Midbrain (tissue), 1 donor: Measurements from ENCODE around the gene GBX2.

Experiments used
- DNase-seq: peaks from one replicate; lab custom pipeline; 2025; lab: John Stamatoyannopoulos, UW

GBX2 gene

GRCh38 chr2:236167297-236168109, 683 bp downstream of the GBX2 start:
- no peak for DNase-seq

GRCh38 chr2:236166796-236167296, 1.3 kb downstream of the GBX2 start:
- DNase-seq, result no peak

- no peak for DNase-seq
Observed at GRCh38 chr2:236165842-236166795, 2.1 kb downstream of the GBX2 start.

DNA sequence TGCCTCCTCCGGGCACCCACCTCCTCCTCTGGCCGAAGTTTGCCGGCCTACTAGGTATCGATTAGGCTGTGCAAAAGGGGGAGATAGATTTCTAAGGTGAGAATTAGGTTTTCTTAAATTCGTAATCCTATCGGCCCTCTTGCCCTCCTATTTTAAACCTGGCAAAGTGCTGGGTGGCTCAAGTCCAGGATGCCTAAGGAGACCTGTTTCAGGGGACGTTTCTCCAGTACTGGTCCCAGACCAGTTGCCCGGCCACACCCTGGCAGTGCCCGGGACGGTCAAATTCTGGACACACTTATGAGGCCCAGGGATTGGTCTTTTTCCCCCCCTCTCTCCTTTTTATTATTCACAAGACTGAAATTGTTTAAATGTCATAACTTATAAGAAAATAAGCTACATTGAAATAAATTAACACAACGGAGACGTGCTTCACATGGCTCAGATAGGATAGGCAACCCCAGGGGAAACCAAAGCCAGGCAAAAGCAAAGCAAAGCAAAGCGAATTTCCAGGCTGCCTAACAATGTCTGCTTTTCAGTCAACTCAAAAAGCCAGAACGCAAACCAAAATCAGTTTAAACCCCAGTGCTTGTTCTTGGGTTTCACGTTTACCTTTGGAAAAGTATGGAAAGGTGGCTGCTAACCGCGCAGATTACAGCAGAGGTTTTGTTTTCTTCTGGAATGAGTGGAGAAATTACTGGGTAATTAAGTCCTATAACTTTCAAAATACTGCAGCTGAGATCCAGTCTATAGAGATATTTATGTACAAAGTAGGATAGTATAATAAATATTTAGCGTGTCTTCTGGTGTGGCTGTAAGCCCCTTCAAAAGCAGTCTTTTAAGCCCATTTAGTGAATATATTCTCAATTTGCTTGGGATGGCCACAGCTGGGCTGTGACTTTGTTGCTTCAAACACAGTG, 3.0 kb downstream of the GBX2 start:
- DNase-seq, result no peak

DNA sequence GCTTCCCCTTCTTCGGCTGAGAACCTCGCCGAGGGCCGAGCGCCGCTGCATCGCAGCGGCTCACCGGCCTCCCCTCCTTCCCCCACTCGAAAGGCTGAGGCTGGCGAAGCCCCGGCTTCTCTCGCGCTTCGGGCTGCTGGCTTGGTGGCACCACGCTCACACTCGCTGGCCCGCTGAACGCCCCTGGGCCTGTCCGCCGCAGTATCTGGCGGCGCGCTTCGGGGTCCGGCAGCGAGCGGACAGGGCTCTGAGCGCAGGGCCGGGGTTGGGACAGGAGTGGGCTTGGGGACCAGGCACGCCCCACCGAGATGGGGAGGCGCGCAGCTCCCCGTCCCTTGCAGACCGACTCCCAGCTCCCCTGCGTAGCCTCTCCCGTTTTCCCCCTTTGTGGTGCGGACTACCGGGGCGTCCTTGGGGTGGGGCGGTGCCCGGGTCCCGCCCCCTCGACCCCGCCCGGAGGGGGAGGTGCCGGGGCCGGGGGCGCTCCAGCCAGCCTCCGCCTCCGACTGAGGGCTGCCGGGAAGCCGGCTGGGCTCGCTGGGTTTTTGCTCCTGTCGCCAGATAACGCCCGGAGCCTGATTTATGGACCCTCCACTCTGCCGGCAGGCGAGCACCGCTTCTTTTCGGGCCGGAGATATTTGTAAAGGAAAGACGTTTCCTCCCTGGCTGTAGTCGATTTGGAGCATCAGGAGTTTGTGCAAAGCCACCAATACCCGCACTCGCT, 3.8 kb downstream of the GBX2 start:
- no peak for DNase-seq

DNA sequence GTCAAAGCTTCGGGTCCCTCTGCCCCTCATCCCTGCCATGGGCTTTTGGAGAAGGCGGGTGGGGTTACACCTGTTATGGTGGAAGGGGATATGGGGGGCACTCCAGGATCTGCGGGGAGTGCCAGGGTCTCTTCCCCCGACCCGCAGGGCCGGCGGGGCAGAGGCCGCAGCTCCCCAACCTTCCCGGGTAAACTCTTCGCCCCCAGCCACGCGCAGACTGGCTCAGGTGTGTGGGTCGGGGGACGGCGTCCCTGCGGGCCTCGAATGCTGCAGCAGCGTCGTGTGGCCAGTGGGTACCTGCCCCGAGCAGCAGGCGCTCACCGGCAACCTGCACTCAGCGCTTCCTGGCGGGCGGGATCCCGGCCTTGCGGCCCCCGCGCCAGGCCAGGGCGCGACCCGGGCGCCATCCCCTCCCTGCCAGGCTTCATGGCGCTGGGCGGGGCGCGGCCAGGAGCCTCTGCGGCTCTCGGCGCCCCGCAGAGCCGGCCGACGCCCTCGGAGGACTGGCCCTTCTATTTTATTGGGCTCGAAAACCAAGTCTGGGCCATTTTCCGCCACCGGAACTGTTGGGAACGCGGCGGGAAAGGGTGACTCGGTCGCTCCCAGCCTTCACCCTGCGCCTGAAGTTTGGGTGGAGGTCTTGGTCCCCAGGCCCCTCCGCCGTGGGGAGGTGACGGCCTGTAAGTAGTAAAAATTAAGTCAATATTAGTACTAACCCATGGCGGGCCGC, 4.5 kb downstream of the GBX2 start:
- no peak for DNase-seq

DNA sequence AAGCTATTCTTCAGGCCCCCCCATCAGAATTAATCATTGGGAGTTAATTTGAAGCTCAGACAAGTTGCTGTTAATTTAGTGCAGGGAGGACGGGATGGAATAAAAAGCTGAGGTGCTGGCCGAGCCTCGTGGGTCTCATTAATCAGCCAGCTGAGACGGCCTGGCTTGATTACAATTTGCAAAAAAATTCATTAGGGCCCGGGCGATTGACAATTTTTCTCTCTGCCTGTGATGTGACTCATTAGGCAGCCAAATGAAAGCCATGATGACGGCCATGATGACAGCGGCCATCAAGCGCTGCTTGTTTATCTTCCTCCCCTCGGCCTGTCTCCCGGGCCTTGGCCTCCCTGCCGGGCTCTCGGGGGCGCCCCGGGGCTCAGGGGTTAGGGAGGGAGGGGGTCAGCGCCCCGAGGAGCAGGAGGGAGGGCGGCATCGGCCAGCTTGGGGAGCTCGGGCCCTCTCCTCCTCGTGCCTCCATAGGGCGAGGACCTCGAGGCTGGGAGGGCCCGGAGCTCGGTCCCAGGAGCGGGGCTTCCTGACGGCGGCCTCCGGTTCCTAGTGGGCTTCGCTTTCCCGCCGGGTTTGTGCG, 5.2 kb downstream of the GBX2 start:
- no peak for DNase-seq

DNA sequence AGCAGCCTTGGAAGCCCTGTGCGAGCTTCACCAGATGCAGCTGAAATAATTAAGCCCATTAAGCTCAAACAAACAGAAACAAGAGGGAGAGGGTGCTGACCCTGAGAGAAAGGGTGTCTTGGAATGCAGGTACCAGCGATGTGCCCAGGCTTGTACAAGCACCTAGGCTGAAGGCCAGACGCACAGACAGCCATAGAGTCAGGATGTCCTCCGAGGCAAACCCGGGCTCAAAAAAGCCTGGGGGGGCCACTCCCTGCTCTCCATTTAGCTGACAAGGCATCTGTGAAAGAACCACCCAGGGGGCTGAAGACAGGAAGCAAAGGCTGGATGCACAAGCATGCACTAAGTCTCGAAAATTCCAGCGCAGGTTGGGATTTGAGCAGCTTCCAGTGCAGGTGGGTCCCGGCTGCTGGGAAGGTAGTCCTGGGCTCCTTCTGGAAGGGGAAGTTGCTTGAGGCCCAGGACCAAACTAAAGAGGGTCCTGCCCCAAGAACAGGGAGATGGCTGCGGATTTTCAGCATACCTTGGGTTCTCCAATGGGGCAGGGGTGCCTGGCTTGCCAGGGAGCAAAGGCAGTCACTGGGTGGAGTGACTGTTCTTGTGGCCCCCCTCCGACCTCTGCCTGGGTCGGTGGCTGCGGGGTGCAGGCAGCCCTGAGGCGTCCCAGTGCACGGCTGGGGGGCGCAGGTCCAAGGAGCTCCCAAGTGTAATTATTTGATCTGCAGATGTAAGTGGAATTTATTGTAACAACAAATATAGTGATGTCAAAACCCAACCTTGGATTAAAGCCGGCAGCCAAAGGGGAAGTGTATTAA, 5.9 kb downstream of the GBX2 start:
- no peak for DNase-seq

DNA sequence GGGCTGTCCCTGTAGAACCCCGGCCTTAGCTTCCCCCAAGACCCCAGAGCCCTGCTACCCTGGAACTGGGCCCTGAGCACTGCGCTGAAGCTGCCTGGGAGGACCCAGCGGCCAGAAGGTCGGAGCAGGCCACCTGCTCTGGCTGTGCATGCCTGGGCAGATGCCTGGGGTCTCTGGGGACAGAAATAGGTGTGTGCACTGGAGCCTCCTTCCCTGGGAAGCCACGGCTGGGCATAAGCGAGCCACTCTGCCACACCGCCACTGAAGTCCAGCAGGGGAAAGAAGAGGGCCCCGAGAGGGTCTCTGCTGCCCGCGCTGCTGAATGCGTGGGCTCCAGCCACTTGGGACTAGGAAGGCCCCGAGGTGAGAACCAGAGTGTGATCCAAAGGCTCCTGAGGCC, 6.7 kb downstream of the GBX2 start:
- no peak for DNase-seq

GRCh38 chr2:236161082-236161462, 7.1 kb downstream of the GBX2 start:
- DNase-seq, result no peak

DNA sequence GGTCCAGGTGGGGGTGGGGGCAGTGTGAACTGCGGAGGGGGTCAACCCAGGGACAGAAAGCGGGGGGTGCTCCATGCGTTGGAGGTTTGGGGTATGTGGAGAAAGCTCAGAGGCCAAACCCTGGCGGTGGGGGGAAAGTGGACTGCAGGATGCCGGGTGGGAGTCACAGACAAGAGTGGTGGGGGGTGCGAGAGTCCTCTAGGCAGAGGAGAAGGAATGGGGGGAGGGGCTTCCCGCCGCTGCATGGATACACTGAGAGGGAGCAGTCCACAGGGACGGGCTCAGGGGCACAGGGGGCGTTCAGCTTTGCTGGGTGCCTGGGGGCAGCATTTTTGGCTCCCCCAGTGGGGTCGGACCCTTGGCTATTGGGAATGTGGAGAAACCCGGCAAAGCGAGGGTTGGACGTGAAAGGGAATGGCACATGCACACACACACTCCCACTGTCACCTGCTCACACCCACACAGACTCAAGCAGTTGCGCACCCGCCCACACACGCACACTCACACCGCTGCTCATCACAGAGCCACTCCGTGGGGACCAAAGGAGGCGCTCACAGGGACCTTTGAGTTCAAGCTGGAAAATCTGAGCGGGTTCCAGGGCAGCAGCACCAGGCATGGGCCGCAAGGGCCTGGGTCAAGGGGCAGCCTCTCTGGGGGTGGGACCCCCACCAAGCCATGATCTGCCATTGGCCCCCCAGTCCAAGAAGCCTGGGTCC, 7.7 kb downstream of the GBX2 start:
- DNase-seq, result no peak

DNA sequence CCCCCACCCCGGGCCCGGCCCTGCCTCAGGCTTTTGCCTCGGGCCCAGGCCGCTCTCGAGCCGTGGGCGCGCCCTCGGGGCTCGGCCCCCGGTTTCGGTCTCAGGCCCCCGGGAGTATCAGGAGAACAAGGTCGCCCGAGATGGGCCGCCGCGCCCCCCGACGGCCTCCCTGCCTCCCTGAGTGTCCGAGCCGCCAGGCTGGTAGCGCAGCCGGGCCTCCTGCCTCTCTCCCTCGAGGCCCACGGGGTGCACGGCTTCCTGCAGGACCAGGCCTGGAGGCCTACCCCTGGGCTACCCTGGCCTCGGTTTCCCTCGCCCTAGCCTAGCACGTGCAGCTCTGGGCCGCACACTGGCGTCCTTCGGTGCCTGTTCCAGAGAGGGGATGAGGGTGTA, 8.4 kb downstream of the GBX2 start:
- no peak for DNase-seq

GRCh38 chr2:236158969-236159777, 9.0 kb downstream of the GBX2 start:
- DNase-seq, result no peak

- no peak for DNase-seq
Observed at GRCh38 chr2:236157815-236158498, 10.2 kb downstream of the GBX2 start.

DNA sequence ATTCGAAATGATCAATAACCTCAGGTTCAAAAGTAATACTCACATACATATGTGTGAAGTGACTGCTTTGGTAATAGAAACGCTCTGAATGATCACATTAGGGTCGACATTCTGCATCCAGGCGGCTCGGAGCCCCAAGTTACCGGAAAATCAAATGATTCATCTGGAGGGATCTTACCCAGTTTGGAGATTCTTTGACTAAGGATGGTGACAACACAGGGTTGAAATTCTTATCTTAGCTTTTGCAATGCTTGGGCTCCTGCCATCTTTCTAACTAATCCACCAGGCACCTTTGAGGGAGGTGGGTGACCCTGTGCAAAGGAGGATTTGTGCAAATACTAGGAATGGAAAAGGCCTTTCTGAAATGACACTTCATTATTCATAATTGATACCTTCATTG, 10.8 kb downstream of the GBX2 start:
- no peak for DNase-seq

GRCh38 chr2:236156860-236157194, 11.4 kb downstream of the GBX2 start:
- no peak for DNase-seq
